Pancreas (tissue), 10 donors: ENCODE data around the gene TLR9. TPM values are rescaled to one million over a fixed set of nuclear protein-coding genes. Genes with fewer than 3 reads are reported as not detected.
A peak's percentile ranks its signal among the peaks of the same experiment; 100 is the strongest.

ENCODE experiments used
- ATAC-seq, 4 donors: fragments of 200-7000 bp; cut with Tn5 transposase; one replicate each; pipeline versions ENCODE4 v1.8.0 to v1.9.1; 2020; ENCODE audit warnings: mild to moderate bottlenecking in 4 of 4, moderate library complexity in 4 of 4
- DNase-seq, 6 donors: peaks; one replicate each; pipeline ENCODE4 v3.0.0-alpha.2; 2020
- FAIRE-seq: peaks from 2 replicates; lab custom pipeline; 2012; peaks lifted over from hg19 to GRCh38; lab: Jason Lieb, UNC
- H3K27ac ChIP-seq, 4 donors: fragments of 200-600 bp; sonication (generic); 1 replicate in 3 of 4; 2 replicates in 1 of 4; pipeline versions ENCODE4 v1.5.0 to v1.8.0; 2020
- H3K27me3 ChIP-seq, 4 donors: fragments of 200-600 bp; one replicate each; pipeline ENCODE4 v1.8.0; 2021
- H3K36me3 ChIP-seq, 3 donors: fragments of 200-600 bp; sonication (generic) in 1 of 3; one replicate each; pipeline versions ENCODE4 v1.5.0 to v1.8.0; 2020 to 2021
- H3K4me1 ChIP-seq, 3 donors: fragments of 200-600 bp; one replicate each; pipeline ENCODE4 v1.8.0; 2021
- H3K4me3 ChIP-seq, 4 donors: fragments of 200-600 bp; sonication (generic) in 2 of 4; one replicate each; pipeline versions ENCODE4 v1.5.0 to v1.8.0; 2020 to 2021
- H3K9me3 ChIP-seq, 4 donors: fragments of 200-600 bp; one replicate each; pipeline ENCODE4 v1.8.0; 2021
- WGBS, 2 donors: extraction: QIAGEN DNeasy Blood & Tissue Kit; methylation state at CpG; one replicate each; pipeline ENCODE4 v1.1.7; 2013; 5-methylcytosine and 5-hydroxymethylcytosine counted together
- intact Hi-C, 3 donors: fragments of 100-400 bp; cut with DNase I; formaldehyde crosslinking; loops; one replicate each; pipeline versions ENCODE4 v1.11.1 to v1.14.2; 2022
- polyA plus RNA-seq, 2 donors: library from polyadenylated mRNA; stranded (reverse); fragments of 200-250 nt; gene quantifications; one replicate each; pipeline ENCODE4 v1.2.3, GENCODE V29; 2013
- total RNA-seq, 6 donors: library from RNA; stranded (reverse); fragmentation: NEBNext Ultra II Directional in 4 of 6; extraction: Animal tissue kit (Norgen Biotek cat#: 25700) in 4 of 6; gene quantifications; one replicate each; pipeline versions ENCODE4 v1.2.1 to v1.2.4, GENCODE V29; 2021 to 2023
- TF ChIP-seq, protein P1 (sequence below), 4 donors: fragments of 200-600 bp; sonication (generic) in 3 of 4; IDR thresholded peaks; one replicate each; pipeline versions ENCODE4 v1.5.0 to v1.8.0; 2021; ENCODE audit warnings: antibody characterized with exemption in 4 of 4
- donor health status: healthy with polysubstance abuse.
- donor health status: DM: no; HTN: no; CAD: no; lungs with moderate emphysema.
- donor health status: DM: no; HTN: no; CAD: no.
- donor health status: control.
- donor health status: control.
- donor health status: Bipolar disorder and iron deficiency.
- donor health status: DM: yes; HTN: yes; CAD: no.
- donor health status: DM: no; HTN: no; CAD: no.
- donor health status: DM: no; HTN: no; CAD: no.
- donor health status: DM: yes; HTN: yes; CAD: no.

TLR9 gene
- total and polyA plus RNA-seq, 8 donors: 0.03 to 0.47 (median 0.05) TPM; not detected in 2

DNA sequence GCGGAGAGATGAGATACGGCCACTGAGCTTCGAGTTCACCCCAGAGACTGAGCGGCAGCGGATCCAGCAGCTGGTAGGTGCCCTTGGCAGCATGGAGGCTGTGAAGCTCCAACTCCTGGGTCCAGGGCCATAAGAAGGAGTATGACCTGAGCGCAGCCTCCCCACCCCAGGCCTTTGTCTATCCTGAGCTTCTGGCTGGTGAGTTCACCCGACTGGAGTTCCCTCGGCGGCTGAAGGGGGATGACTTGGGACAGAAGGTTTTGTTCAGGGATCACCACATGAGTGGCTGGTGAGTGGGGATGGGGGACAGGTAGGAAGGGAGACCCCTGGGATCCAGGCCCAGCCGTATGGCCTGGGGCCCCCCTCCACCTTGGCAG is 22.7 kb upstream of the TLR9 start:
- Histone ChIP-seq H3K4me1 (peaks cover 0 to 3% (median 0%) of the 10 kb centered on the region in 3 donors), H3K9me3 (no peaks in the 10 kb centered on the region), H3K36me3 (peaks cover 0 to 2% (median 0%) of the 10 kb centered on the region in 3 donors), H3K27me3 (no peaks in the 10 kb centered on the region), H3K4me3 (no peak overlapping the region), H3K27ac (no peak overlapping the region)
- TF ChIP-seq, protein P1, sequence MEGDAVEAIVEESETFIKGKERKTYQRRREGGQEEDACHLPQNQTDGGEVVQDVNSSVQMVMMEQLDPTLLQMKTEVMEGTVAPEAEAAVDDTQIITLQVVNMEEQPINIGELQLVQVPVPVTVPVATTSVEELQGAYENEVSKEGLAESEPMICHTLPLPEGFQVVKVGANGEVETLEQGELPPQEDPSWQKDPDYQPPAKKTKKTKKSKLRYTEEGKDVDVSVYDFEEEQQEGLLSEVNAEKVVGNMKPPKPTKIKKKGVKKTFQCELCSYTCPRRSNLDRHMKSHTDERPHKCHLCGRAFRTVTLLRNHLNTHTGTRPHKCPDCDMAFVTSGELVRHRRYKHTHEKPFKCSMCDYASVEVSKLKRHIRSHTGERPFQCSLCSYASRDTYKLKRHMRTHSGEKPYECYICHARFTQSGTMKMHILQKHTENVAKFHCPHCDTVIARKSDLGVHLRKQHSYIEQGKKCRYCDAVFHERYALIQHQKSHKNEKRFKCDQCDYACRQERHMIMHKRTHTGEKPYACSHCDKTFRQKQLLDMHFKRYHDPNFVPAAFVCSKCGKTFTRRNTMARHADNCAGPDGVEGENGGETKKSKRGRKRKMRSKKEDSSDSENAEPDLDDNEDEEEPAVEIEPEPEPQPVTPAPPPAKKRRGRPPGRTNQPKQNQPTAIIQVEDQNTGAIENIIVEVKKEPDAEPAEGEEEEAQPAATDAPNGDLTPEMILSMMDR (IDR thresholded peaks at IDR 0.05): no peak
- 92 to 94% methylated on average over 10 of the region's 10 CpGs for WGBS, 2 donors
- ATAC-seq (no peak), DNase-seq (no peak), FAIRE-seq (no peak)
- intact Hi-C loops: no loop called here

DNA sequence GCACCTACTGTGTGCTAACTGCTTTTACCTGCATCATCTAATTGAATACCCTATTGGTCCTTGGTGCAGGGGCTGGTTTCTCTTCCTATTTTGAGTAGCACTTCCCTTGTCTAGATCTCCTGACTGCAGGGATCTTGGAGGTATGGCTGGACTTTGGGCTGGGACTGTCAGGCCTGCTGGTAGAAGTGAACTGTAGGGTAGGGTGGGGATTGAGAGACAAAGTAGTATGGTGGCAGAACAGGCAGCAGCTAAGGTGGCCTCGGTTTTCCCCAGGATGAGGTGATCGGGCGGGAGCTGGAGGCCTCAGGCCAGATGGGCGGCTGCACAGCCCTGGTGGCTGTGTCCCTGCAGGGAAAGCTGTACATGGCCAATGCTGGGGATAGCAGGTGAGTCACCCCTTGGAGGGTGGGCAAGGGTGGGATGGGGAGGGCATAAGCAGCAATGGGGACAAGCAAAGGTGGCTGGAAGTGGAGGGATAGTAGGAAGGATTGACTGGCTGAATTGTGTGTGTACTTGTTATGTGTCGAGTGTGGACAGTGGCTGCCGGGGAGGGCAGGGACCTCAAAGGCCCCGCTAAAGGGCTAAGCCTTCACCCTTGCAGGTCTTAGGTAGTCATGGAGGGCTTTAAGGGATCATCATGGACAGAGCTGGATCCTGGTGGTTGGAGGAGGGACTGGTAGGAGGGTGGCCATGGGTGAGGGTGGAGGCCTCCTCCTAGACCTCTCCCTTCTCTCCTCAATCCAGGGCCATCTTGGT is 22.1 kb upstream of the TLR9 start:
- no peak for DNase-seq

DNA sequence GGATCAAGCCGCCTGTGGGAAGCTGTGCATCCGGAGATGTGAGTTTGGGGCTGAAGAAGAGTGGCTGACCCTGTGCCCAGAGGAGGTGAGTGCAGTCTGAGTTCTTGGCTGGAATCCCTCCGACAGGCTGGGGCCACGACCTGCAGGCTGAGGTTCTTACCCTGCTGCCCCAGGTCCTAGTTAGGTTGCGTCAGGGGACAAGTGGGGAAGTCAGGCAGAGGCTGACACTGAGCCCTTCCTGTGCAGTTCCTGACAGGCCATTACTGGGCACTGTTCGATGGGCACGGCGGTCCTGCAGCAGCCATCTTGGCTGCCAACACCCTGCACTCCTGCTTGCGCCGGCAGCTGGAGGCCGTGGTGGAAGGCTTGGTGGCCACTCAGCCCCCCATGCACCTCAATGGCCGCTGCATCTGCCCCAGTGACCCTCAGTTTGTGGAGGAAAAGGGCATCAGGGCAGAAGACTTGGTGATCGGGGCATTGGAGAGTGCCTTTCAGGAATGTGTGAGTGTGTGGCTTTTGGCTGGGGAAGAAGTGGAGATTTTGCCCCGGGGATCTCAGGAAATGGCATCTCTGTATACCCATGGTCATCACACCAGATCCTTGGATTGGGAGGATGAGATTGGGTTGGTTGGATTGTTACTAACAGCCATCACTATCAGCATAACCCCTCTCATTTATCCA is 21.4 kb upstream of the TLR9 start:
- peaks cover 0 to 3% (median 0%) of the 10 kb centered on the region in 3 donors for H3K4me1 ChIP-seq
- no peak for FAIRE-seq
- WGBS, 2 donors: 89 to 91% methylated on average over 14 of the region's 14 CpGs

More for the DNA sequence above, 22.1 kb upstream of the TLR9 start:
- Histone ChIP-seq H3K27me3 (no peaks in the 10 kb centered on the region), H3K27ac (no peak overlapping the region), H3K4me1 (peaks cover 0 to 3% (median 0%) of the 10 kb centered on the region in 3 donors), H3K4me3 (no peak overlapping the region), H3K9me3 (no peaks in the 10 kb centered on the region), H3K36me3 (no peaks in the 10 kb centered on the region)
- TF ChIP-seq, protein P1 (IDR thresholded peaks at IDR 0.05): no peak
- FAIRE-seq: no peak
- no peak for ATAC-seq
- 92 to 94% methylated on average over 7 of the region's 7 CpGs for WGBS, 2 donors
- intact Hi-C loops: no loop called here

DNA sequence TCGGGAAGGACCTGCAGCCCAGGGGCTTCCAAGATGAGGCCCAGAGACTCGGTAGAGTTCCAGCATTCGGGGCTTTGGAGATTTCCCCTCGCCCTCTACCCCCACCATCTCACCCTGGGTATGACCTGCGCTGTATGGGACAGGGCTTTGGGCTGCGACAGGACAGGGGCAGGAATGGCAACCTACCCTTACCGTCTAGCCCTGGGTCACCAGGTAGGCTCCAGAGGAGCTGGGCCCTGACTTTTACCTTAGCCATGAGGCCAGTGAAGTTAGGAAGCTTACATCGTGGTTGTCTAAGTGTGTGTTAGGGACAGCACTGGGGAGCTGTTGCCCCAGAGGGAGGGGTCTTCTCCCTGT is 20.8 kb upstream of the TLR9 start:
- Histone ChIP-seq H3K4me1 (peaks cover 0 to 3% (median 0%) of the 10 kb centered on the region in 3 donors), H3K4me3 (peak overlapping the region; percentile 26 to 59 (median 42)), H3K36me3 (no peaks in the 10 kb centered on the region), H3K27me3 (no peaks in the 10 kb centered on the region), H3K9me3 (no peaks in the 10 kb centered on the region), H3K27ac (peak overlapping the region in 3 of 4 donors; percentile 46 to 64 (median 60))
- ATAC-seq: peak in 2 of 4 donors; percentile 3 to 5
- DNase-seq: no peak
- 57 to 61% methylated on average over 8 of the region's 8 CpGs for WGBS, 2 donors
- TF ChIP-seq, protein P1 (IDR thresholded peaks at IDR 0.05): no peak
- intact Hi-C loops: no loop called here
- FAIRE-seq: no peak

More for the DNA sequence above, 21.4 kb upstream of the TLR9 start:
- H3K27ac ChIP-seq: peak overlapping the region in 3 of 4 donors; percentile 46 to 64 (median 60)
- H3K36me3 ChIP-seq: no peaks in the 10 kb centered on the region
- DNase-seq: peak in 1 of 6 donors; percentile 33
- peak overlapping the region in 1 of 4 donors; percentile 59 for H3K4me3 ChIP-seq
- ATAC-seq: peak in 3 of 4 donors; percentile 5 to 14 (median 6)
- intact Hi-C loops: no loop called here
- TF ChIP-seq, protein P1 (IDR thresholded peaks at IDR 0.05): no peak
- H3K27me3 ChIP-seq: no peaks in the 10 kb centered on the region
- H3K9me3 ChIP-seq: no peaks in the 10 kb centered on the region
